ENCODE results near the gene BUD23.

- no peak for TF ChIP-seq TAF1 (IDR thresholded peaks at IDR 0.05; ENCODE audit: low read depth, low read length)
- TF ChIP-seq POLR2A (IDR thresholded peaks at IDR 0.05; ENCODE audit: low read depth, low read length): no peak
- TF ChIP-seq POU2F2 (IDR thresholded peaks at IDR 0.05; ENCODE audit: low read depth, low read length): no peak
- no peak for TF ChIP-seq POLR2AphosphoS5 (IDR thresholded peaks at IDR 0.05; ENCODE audit: low read depth, low read length)
- TF ChIP-seq PAX5 (IDR thresholded peaks at IDR 0.05; ENCODE audit: insufficient read depth, low read length, severe bottlenecking): no peak
These were observed 12.1 kb upstream of the BUD23 start for GRCh38 chr7:73671322-73671661.
